T-helper 1 cell treated with Interleukin-12 subunit alpha and Interleukin-12 subunit beta and Interleukin-4 antibody, amounts not matched to agents 30 μg/mL and 1 μg/mL, for 36 hours (primary cell): ENCODE data around the gene LRRC3.
"Not testable (repeated sequence)": the region's sequence is repeated elsewhere in the genome, so short reads cannot be mapped to it uniquely, and the experiment has no call there.

Experiments used
- H3K27ac Mint-ChIP-seq: one replicate; pipeline ENCODE4 v1.8.0; 2021; ENCODE audit warnings: mild to moderate bottlenecking, mixed read lengths
- H3K27me3 Mint-ChIP-seq: one replicate; pipeline ENCODE4 v1.8.0; 2021; ENCODE audit warnings: low read depth, mixed read lengths
- H3K36me3 Mint-ChIP-seq: one replicate; pipeline ENCODE4 v1.8.0; 2021; ENCODE audit warnings: low read depth, mixed read lengths
- H3K4me1 Mint-ChIP-seq: one replicate; pipeline ENCODE4 v1.8.0; 2021; ENCODE audit warnings: low read depth, mixed read lengths
- H3K4me3 Mint-ChIP-seq: one replicate; pipeline ENCODE4 v1.8.0; 2021; ENCODE audit warnings: mild to moderate bottlenecking, moderate library complexity, mixed read lengths
- H3K9me3 Mint-ChIP-seq: one replicate; pipeline ENCODE4 v1.8.0; 2021; ENCODE audit warnings: mixed read lengths

LRRC3 gene

GRCh38 chr21:44466996-44467858 is 11.9 kb downstream of the LRRC3 start:
- Mint-ChIP-seq H3K4me1 (no peaks in the 10 kb centered on the region), H3K4me3 (no peak overlapping the region), H3K27me3 (peaks cover 2% of the 10 kb centered on the region), H3K9me3 (no peaks in the 10 kb centered on the region), H3K36me3 (no peaks in the 10 kb centered on the region), H3K27ac (no peak overlapping the region)

- Mint-ChIP-seq H3K36me3 (no peaks in the 10 kb centered on the region), H3K27me3 (peaks cover 3% of the 10 kb centered on the region), H3K9me3 (no peaks in the 10 kb centered on the region), H3K27ac (no peak overlapping the region), H3K4me3 (no peak overlapping the region), H3K4me1 (no peaks in the 10 kb centered on the region)
These were observed 12.5 kb downstream of the LRRC3 start for GRCh38 chr21:44467859-44468195.

- Mint-ChIP-seq H3K36me3 (no peaks in the 10 kb centered on the region), H3K9me3 (no peaks in the 10 kb centered on the region), H3K4me3 (no peak overlapping the region), H3K4me1 (no peaks in the 10 kb centered on the region), H3K27me3 (peaks cover 3% of the 10 kb centered on the region), H3K27ac (no peak overlapping the region)
These were observed 16.0 kb downstream of the LRRC3 start for GRCh38 chr21:44471341-44471740.

- no peaks in the 10 kb centered on the region for H3K36me3 Mint-ChIP-seq
- peaks cover 3% of the 10 kb centered on the region for H3K27me3 Mint-ChIP-seq
- no peaks in the 10 kb centered on the region for H3K9me3 Mint-ChIP-seq
- no peaks in the 10 kb centered on the region for H3K4me1 Mint-ChIP-seq
- no peak overlapping the region for H3K4me3 Mint-ChIP-seq
- no peak overlapping the region for H3K27ac Mint-ChIP-seq
These were observed 16.7 kb downstream of the LRRC3 start for GRCh38 chr21:44471996-44472395.

GRCh38 chr21:44473915-44474555 is 18.7 kb downstream of the LRRC3 start:
- Mint-ChIP-seq H3K9me3 (no peaks in the 10 kb centered on the region), H3K4me3 (no peak overlapping the region), H3K36me3 (no peaks in the 10 kb centered on the region), H3K27me3 (peaks cover 3% of the 10 kb centered on the region), H3K27ac (no peak overlapping the region), H3K4me1 (peaks cover 2% of the 10 kb centered on the region)

- Mint-ChIP-seq H3K27me3 (peaks cover 3% of the 10 kb centered on the region), H3K9me3 (no peaks in the 10 kb centered on the region), H3K4me3 (no peak overlapping the region), H3K4me1 (peaks cover 7% of the 10 kb centered on the region), H3K36me3 (no peaks in the 10 kb centered on the region), H3K27ac (no peak overlapping the region)
These were observed 20.0 kb downstream of the LRRC3 start for GRCh38 chr21:44475266-44475845.

- Mint-ChIP-seq H3K36me3 (no peaks in the 10 kb centered on the region), H3K4me1 (peaks cover 7% of the 10 kb centered on the region), H3K27me3 (peaks cover 2% of the 10 kb centered on the region), H3K4me3 (no peak overlapping the region), H3K9me3 (no peaks in the 10 kb centered on the region), H3K27ac (no peak overlapping the region)
These were observed 21.8 kb downstream of the LRRC3 start for GRCh38 chr21:44477131-44477530.

- Mint-ChIP-seq H3K9me3 (no peaks in the 10 kb centered on the region), H3K27ac (no peak overlapping the region), H3K36me3 (no peaks in the 10 kb centered on the region), H3K4me3 (no peak overlapping the region), H3K4me1 (peaks cover 7% of the 10 kb centered on the region), H3K27me3 (no peaks in the 10 kb centered on the region)
These were observed 22.4 kb downstream of the LRRC3 start for GRCh38 chr21:44477712-44478111.

- H3K9me3 Mint-ChIP-seq = no peaks in the 10 kb centered on the region
- H3K4me3 Mint-ChIP-seq = no peak overlapping the region
- no peak overlapping the region for H3K27ac Mint-ChIP-seq
- H3K27me3 Mint-ChIP-seq = no peaks in the 10 kb centered on the region
- peaks cover 7% of the 10 kb centered on the region for H3K4me1 Mint-ChIP-seq
- H3K36me3 Mint-ChIP-seq = no peaks in the 10 kb centered on the region
These were observed 23.0 kb downstream of the LRRC3 start for GRCh38 chr21:44478124-44478800.

GRCh38 chr21:44478801-44479167 is 23.5 kb downstream of the LRRC3 start:
- Mint-ChIP-seq H3K36me3 (no peaks in the 10 kb centered on the region), H3K27me3 (no peaks in the 10 kb centered on the region), H3K4me1 (peaks cover 7% of the 10 kb centered on the region), H3K27ac (no peak overlapping the region), H3K9me3 (no peaks in the 10 kb centered on the region), H3K4me3 (no peak overlapping the region)

GRCh38 chr21:44479556-44480199 is 24.4 kb downstream of the LRRC3 start:
- H3K4me1 Mint-ChIP-seq, H3K27ac Mint-ChIP-seq, H3K9me3 Mint-ChIP-seq, H3K27me3 Mint-ChIP-seq, H3K4me3 Mint-ChIP-seq, H3K36me3 Mint-ChIP-seq: not testable (repeated sequence)

GRCh38 chr21:44480200-44481053 is 25.1 kb downstream of the LRRC3 start:
- Mint-ChIP-seq H3K36me3 (no peaks in the 10 kb centered on the region), H3K4me3 (no peak overlapping the region), H3K4me1 (peaks cover 7% of the 10 kb centered on the region), H3K27me3 (no peaks in the 10 kb centered on the region), H3K9me3 (no peaks in the 10 kb centered on the region), H3K27ac (no peak overlapping the region)

GRCh38 chr21:44482581-44483287 is 27.4 kb downstream of the LRRC3 start:
- Mint-ChIP-seq H3K9me3 (no peaks in the 10 kb centered on the region), H3K27ac (no peak overlapping the region), H3K4me3 (no peak overlapping the region), H3K36me3 (no peaks in the 10 kb centered on the region), H3K4me1 (peaks cover 10% of the 10 kb centered on the region), H3K27me3 (peaks cover 4% of the 10 kb centered on the region)
